HepG2 (cell line): ENCODE results near the gene SYNGR2. TPM values are rescaled to one million over a fixed set of nuclear protein-coding genes. Genes with fewer than 3 reads are reported as not detected.

Source experiments
- CENPX ChIP-seq: sonication (generic); formaldehyde crosslinking; IDR thresholded peaks from 2 replicates; pipeline ENCODE4 v1.9.0; 2021; ENCODE audit warnings: mild to moderate bottlenecking, missing genetic modification reagents, moderate library complexity
- EHMT2 ChIP-seq: fragments of 200-600 bp; sonication (generic); IDR thresholded peaks from 2 replicates; pipeline ENCODE4 v1.7.0; 2017; ENCODE audit warnings: antibody characterized with exemption, low read depth, low read length, borderline replicate concordance
- MAFG ChIP-seq: sonication (generic); formaldehyde crosslinking; IDR thresholded peaks from 2 replicates; pipeline ENCODE4 v1.5.1; 2020; ENCODE audit warnings: mild to moderate bottlenecking, missing genetic modification reagents
- NFIB ChIP-seq: sonication (generic); formaldehyde crosslinking; IDR thresholded peaks from 2 replicates; pipeline ENCODE4 v1.9.0; 2021; ENCODE audit warnings: missing genetic modification reagents, mild to moderate bottlenecking, borderline replicate concordance
- POLR2G ChIP-seq: fragments of 200-400 bp; formaldehyde crosslinking; IDR thresholded peaks from 2 replicates; pipeline ENCODE4 v1.6.1; 2018; ENCODE audit warnings: mild to moderate bottlenecking, low read depth, low read length, moderate library complexity
- ZNF251 ChIP-seq: sonication (generic); formaldehyde crosslinking; IDR thresholded peaks from 2 replicates; pipeline ENCODE4 v1.9.0; 2021; ENCODE audit warnings: mild to moderate bottlenecking, missing genetic modification reagents
- ZNF558 ChIP-seq: sonication (generic); formaldehyde crosslinking; IDR thresholded peaks from 2 replicates; pipeline ENCODE4 v1.9.0; 2022; ENCODE audit warnings: mild to moderate bottlenecking, missing genetic modification reagents, borderline replicate concordance
- ZNF83 ChIP-seq: sonication (generic); formaldehyde crosslinking; IDR thresholded peaks from 2 replicates; pipeline ENCODE4 v1.4.0; 2020; ENCODE audit warnings: missing genetic modification reagents, mild to moderate bottlenecking, borderline replicate concordance
- polyA plus RNA-seq, 8 experiments: library from polyadenylated mRNA; depleted of rRNA in 3 of 8; stranded (reverse) in 7 of 8; unstranded in 1 of 8; fragments of >200 nt; fragmentation: Illumina TruSeq in 4 of 8; extraction: Trizol in 4 of 8; gene quantifications; 2 replicates each; pipeline versions ENCODE4 v1.2.1 to v1.2.3, GENCODE V29; 2011 to 2016; ENCODE audit warnings: low read depth in 4 of 8, missing spikeins in 1 of 8, mixed read lengths in 1 of 8; ENCODE audit not compliant: insufficient read depth in 1 of 8
- total RNA-seq, 5 experiments: library from RNA; depleted of rRNA; stranded (reverse); fragments of >200 nt; fragmentation: Illumina TruSeq; extraction: Trizol; gene quantifications; 2 replicates each; pipeline ENCODE4 v1.2.3, GENCODE V29; 2016; ENCODE audit warnings: low read depth in 1 of 5
- TF ChIP-seq, protein P1 (sequence below), 2 experiments: sonication (generic) in 1 of 2; formaldehyde crosslinking in 1 of 2; IDR thresholded peaks; 2 replicates each; pipeline versions ENCODE4 v1.4.0 to v1.6.1; 2016 to 2020; ENCODE audit warnings: borderline replicate concordance in 1 of 2, low read depth in 1 of 2, mild to moderate bottlenecking in 1 of 2, missing genetic modification reagents in 1 of 2
- TF ChIP-seq, protein P2 (sequence below): sonication (generic); formaldehyde crosslinking; IDR thresholded peaks from 2 replicates; pipeline ENCODE4 v1.8.1; 2023; ENCODE audit warnings: missing genetic modification reagents, mild to moderate bottlenecking, borderline replicate concordance
- TF ChIP-seq, protein P3 (sequence below): sonication (generic); formaldehyde crosslinking; IDR thresholded peaks from 2 replicates; pipeline ENCODE4 v1.4.0; 2020; ENCODE audit warnings: missing genetic modification reagents, borderline replicate concordance
- TF ChIP-seq, protein P4 (sequence below): sonication (generic); formaldehyde crosslinking; IDR thresholded peaks from 2 replicates; pipeline ENCODE4 v1.4.0; 2020; ENCODE audit warnings: low read depth, mild to moderate bottlenecking, missing genetic modification reagents
- TF ChIP-seq, protein P5 (sequence below): sonication (generic); formaldehyde crosslinking; IDR thresholded peaks from 2 replicates; pipeline ENCODE4 v1.8.0; 2022; ENCODE audit warnings: missing genetic modification reagents, mild to moderate bottlenecking, borderline replicate concordance

SYNGR2 gene
- total and polyA plus RNA-seq, 2 of the 13 experiments (the other 11 are each of a cell fraction or from before 2014, with no cell fraction given): 46.7 to 170 TPM

DNA sequence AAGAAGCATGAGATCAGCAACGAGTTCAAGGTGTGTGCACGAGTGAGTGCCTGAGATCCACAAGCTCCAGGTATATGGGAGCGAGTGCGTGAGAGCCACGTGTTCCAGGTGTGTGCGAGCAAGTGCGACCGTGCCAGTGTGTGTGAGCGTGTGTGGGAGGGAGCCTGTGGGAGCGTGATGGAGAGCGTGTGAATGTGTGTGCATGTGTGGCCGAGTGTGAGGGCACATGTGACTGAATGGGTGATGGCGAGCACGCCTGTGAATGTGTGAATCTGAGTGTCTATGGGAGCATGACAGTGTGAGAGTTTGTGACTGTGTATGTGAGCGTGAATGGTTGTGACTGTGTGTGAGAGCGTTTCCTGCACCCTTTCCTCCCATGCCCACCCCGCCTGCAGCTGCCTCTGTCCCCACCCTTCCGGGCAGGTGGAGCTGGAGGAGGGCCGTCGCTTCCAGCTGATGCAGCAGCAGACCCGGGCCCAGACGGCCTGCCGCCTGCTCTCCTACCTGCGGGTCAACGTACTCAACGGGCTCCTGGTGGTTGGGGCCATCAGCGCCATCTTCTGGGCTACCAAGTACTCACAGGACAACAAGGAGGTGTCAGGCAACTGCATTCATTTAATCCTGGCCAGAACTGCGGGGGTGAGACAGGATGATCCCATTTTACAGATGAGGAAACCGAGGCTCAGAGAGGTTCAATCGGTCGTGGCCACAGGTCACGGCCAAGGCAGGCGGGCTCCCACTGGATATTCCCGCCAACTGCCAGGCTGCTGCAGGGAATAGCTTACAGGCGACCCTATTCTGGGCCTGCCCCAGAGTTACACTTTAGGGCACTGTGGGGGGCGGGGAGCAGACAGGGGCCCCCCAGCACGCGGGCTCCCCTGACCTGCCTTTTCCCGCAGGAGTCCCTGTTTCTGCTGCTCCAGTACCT, 34.1 kb upstream of the SYNGR2 start (continued):
- TF ChIP-seq, protein P1, sequence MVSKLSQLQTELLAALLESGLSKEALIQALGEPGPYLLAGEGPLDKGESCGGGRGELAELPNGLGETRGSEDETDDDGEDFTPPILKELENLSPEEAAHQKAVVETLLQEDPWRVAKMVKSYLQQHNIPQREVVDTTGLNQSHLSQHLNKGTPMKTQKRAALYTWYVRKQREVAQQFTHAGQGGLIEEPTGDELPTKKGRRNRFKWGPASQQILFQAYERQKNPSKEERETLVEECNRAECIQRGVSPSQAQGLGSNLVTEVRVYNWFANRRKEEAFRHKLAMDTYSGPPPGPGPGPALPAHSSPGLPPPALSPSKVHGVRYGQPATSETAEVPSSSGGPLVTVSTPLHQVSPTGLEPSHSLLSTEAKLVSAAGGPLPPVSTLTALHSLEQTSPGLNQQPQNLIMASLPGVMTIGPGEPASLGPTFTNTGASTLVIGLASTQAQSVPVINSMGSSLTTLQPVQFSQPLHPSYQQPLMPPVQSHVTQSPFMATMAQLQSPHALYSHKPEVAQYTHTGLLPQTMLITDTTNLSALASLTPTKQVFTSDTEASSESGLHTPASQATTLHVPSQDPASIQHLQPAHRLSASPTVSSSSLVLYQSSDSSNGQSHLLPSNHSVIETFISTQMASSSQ (IDR thresholded peaks at IDR 0.05; ENCODE audit: low read depth): no peak
- TF ChIP-seq, protein P1 (CRISPR knock-in tag; IDR thresholded peaks at IDR 0.05; ENCODE audit: borderline replicate concordance): no peak
- TF ChIP-seq, protein P2, sequence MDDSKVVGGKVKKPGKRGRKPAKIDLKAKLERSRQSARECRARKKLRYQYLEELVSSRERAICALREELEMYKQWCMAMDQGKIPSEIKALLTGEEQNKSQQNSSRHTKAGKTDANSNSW (CRISPR knock-in tag): no peak
- no peak for TF ChIP-seq NFIB (CRISPR knock-in tag)
- TF ChIP-seq, protein P3, sequence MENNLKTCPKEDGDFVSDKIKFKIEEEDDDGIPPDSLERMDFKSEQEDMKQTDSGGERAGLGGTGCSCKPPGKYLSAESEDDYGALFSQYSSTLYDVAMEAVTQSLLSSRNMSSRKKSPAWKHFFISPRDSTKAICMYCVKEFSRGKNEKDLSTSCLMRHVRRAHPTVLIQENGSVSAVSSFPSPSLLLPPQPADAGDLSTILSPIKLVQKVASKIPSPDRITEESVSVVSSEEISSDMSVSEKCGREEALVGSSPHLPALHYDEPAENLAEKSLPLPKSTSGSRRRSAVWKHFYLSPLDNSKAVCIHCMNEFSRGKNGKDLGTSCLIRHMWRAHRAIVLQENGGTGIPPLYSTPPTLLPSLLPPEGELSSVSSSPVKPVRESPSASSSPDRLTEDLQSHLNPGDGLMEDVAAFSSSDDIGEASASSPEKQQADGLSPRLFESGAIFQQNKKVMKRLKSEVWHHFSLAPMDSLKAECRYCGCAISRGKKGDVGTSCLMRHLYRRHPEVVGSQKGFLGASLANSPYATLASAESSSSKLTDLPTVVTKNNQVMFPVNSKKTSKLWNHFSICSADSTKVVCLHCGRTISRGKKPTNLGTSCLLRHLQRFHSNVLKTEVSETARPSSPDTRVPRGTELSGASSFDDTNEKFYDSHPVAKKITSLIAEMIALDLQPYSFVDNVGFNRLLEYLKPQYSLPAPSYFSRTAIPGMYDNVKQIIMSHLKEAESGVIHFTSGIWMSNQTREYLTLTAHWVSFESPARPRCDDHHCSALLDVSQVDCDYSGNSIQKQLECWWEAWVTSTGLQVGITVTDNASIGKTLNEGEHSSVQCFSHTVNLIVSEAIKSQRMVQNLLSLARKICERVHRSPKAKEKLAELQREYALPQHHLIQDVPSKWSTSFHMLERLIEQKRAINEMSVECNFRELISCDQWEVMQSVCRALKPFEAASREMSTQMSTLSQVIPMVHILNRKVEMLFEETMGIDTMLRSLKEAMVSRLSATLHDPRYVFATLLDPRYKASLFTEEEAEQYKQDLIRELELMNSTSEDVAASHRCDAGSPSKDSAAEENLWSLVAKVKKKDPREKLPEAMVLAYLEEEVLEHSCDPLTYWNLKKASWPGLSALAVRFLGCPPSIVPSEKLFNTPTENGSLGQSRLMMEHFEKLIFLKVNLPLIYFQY (CRISPR knock-in tag): peak; percentile 85; the same call in 1 of the 2 replicates
- TF ChIP-seq CENPX (CRISPR knock-in tag): no peak
- TF ChIP-seq EHMT2: no peak
- no peak for TF ChIP-seq ZNF251 (CRISPR knock-in tag)
- no peak for TF ChIP-seq ZNF558
- no peak for TF ChIP-seq MAFG (CRISPR knock-in tag)
- TF ChIP-seq, protein P4, sequence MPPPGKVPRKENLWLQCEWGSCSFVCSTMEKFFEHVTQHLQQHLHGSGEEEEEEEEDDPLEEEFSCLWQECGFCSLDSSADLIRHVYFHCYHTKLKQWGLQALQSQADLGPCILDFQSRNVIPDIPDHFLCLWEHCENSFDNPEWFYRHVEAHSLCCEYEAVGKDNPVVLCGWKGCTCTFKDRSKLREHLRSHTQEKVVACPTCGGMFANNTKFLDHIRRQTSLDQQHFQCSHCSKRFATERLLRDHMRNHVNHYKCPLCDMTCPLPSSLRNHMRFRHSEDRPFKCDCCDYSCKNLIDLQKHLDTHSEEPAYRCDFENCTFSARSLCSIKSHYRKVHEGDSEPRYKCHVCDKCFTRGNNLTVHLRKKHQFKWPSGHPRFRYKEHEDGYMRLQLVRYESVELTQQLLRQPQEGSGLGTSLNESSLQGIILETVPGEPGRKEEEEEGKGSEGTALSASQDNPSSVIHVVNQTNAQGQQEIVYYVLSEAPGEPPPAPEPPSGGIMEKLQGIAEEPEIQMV: peak; percentile 46; the same call in 1 of the 2 replicates
- TF ChIP-seq, protein P5, sequence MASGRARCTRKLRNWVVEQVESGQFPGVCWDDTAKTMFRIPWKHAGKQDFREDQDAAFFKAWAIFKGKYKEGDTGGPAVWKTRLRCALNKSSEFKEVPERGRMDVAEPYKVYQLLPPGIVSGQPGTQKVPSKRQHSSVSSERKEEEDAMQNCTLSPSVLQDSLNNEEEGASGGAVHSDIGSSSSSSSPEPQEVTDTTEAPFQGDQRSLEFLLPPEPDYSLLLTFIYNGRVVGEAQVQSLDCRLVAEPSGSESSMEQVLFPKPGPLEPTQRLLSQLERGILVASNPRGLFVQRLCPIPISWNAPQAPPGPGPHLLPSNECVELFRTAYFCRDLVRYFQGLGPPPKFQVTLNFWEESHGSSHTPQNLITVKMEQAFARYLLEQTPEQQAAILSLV (CRISPR knock-in tag): no peak
- no peak for TF ChIP-seq POLR2G
- no peak for TF ChIP-seq ZNF83 (CRISPR knock-in tag)
